Measurements from ENCODE around the gene BPIFB2. TPM values are rescaled to one million over a fixed set of nuclear protein-coding genes. Genes with fewer than 3 reads are reported as not detected.

The BPIFB2 gene
- total and polyA plus RNA-seq, 2 donors from 2014 or later = not detected

DNA sequence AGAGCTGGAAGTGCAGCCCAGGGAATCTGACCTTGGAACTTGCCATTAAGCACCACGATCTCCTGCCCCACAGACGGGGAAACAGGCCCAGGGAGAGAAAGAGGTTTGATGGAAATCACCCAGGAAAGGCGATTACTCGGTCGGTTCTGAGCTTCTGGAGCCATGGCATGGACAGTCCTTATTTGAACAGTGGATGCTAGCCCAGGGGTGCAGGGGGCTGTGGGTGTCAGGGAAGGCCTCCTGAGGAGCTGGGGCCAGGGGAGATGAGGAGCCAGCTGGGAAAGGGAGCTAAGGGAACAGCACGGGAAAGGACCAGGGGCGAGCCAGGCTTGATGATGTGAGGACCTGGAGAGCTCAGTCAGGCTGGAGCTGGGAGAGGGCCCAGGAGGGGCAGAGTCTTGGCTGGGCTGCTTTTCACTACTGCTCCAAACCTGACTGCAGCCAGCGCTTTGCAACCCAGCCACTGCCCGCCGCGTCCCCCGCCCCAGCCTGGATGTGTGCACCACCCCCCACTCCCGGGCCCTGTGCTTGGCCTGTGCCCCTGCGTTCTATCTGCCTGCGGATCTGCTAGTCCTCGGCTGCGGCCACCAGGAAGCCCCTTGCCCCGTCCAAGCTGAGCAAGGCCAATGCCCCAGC, 21.1 kb upstream of the BPIFB2 start:
- H3K27ac ChIP-seq (ENCODE audit: low read depth in 2 of 2, low read length in 2 of 2) = no peak overlapping the region
- H3K9ac ChIP-seq (ENCODE audit: low read length in 3 of 3) = no peak overlapping the region
- H3K9me3 ChIP-seq (ENCODE audit: control insufficient read depth in 2 of 3, insufficient read depth in 1 of 3, low read length in 3 of 3) = no peaks in the 10 kb centered on the region
- TF ChIP-seq, protein P1, sequence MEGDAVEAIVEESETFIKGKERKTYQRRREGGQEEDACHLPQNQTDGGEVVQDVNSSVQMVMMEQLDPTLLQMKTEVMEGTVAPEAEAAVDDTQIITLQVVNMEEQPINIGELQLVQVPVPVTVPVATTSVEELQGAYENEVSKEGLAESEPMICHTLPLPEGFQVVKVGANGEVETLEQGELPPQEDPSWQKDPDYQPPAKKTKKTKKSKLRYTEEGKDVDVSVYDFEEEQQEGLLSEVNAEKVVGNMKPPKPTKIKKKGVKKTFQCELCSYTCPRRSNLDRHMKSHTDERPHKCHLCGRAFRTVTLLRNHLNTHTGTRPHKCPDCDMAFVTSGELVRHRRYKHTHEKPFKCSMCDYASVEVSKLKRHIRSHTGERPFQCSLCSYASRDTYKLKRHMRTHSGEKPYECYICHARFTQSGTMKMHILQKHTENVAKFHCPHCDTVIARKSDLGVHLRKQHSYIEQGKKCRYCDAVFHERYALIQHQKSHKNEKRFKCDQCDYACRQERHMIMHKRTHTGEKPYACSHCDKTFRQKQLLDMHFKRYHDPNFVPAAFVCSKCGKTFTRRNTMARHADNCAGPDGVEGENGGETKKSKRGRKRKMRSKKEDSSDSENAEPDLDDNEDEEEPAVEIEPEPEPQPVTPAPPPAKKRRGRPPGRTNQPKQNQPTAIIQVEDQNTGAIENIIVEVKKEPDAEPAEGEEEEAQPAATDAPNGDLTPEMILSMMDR (IDR thresholded peaks at IDR 0.05; ENCODE audit: borderline replicate concordance, extremely low read depth, insufficient read depth) = no peak
- no peak for FAIRE-seq
- H3K4me3 ChIP-seq (ENCODE audit: low read length in 3 of 3) = no peak overlapping the region
- intact Hi-C loops (cut with DNase I) = no loop called here
- DNase-seq = no peak
- no peaks in the 10 kb centered on the region for H3K27me3 ChIP-seq (ENCODE audit: control insufficient read depth, insufficient read depth, low read length)
- no peaks in the 10 kb centered on the region for H3K4me1 ChIP-seq (ENCODE audit: control insufficient read depth in 2 of 3, insufficient read depth in 2 of 3, low read depth in 1 of 3, low read length in 3 of 3)
- no peaks in the 10 kb centered on the region for H3K36me3 ChIP-seq (ENCODE audit: control insufficient read depth in 2 of 3, insufficient read depth in 3 of 3, low read length in 3 of 3)

DNA sequence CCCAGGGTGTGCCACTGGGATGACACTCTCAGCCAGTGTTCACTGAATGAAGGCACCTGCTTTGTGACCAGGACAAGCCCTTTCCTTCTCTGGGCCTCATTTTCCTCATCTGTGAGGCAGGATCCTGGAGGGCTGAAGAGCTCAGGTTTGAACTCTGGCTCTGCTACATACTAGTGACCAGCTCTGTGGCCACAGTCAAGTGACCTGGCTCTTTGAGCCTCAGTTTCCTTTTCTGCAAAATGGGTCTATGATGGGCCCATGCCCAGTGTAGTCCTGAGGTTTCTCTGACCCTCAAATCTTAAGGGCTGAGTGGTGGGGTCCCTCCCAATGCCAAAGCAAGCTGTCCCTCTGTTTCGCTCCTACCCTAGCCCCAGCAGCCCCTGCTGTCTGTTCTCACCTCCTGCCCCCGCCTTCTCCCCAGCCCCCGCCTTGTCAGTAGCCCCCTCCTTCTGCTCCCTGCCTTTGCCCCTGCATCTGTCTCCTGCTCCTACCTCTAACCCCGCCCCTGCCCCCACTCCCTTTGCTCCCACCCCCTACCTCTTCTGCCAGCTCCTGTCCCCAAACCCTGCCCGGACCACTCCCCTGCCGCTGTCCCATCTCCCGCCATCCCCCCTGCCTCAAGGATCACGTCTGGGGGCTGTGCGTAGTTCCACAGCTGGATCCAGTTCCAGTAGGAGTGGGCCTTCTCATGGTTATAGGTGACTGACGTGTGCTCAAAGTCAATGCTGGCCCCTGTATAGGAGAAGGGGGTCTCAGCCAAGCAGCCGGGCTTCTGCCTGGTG, 20.3 kb upstream of the BPIFB2 start:
- Histone ChIP-seq H3K27ac (ENCODE audit: low read depth in 2 of 2, low read length in 2 of 2) (no peak overlapping the region), H3K9ac (ENCODE audit: low read length in 3 of 3) (no peak overlapping the region), H3K4me1 (ENCODE audit: control insufficient read depth in 2 of 3, insufficient read depth in 2 of 3, low read depth in 1 of 3, low read length in 3 of 3) (no peaks in the 10 kb centered on the region), H3K9me3 (ENCODE audit: control insufficient read depth in 2 of 3, insufficient read depth in 1 of 3, low read length in 3 of 3) (no peaks in the 10 kb centered on the region), H3K4me3 (ENCODE audit: low read length in 3 of 3) (no peak overlapping the region), H3K27me3 (ENCODE audit: control insufficient read depth, insufficient read depth, low read length) (no peaks in the 10 kb centered on the region), H3K36me3 (ENCODE audit: control insufficient read depth in 2 of 3, insufficient read depth in 3 of 3, low read length in 3 of 3) (no peaks in the 10 kb centered on the region)
- TF ChIP-seq, protein P1 (IDR thresholded peaks at IDR 0.05; ENCODE audit: borderline replicate concordance, extremely low read depth, insufficient read depth) = no peak
- DNase-seq (no peak), FAIRE-seq (no peak)
- intact Hi-C loops (cut with DNase I) = no loop called here

DNA sequence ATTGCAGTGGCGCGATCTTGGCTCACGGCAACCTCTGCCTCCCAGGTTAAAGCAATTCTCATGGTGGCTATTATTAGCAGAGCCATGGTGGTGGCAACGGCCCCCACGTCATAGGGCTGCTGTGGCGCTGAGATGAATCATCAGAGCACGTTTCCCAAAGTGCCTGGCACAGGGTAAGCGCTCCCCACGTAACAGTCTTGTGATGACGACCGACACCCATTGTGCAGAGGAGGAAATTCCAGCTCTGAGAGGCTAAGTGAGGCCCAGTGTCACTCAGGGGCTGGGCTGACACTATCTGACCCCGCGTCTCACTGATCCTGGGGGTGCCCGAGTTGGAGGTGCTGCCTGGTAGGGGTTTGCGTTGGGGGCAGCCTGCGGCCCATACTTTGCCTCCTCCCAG, 19.5 kb upstream of the BPIFB2 start:
- Histone ChIP-seq H3K4me1 (ENCODE audit: control insufficient read depth in 2 of 3, insufficient read depth in 2 of 3, low read depth in 1 of 3, low read length in 3 of 3) (no peaks in the 10 kb centered on the region), H3K9ac (ENCODE audit: low read length in 3 of 3) (no peak overlapping the region), H3K27ac (ENCODE audit: low read depth in 2 of 2, low read length in 2 of 2) (no peak overlapping the region), H3K9me3 (ENCODE audit: control insufficient read depth in 2 of 3, insufficient read depth in 1 of 3, low read length in 3 of 3) (no peaks in the 10 kb centered on the region), H3K27me3 (ENCODE audit: control insufficient read depth, insufficient read depth, low read length) (no peaks in the 10 kb centered on the region), H3K36me3 (ENCODE audit: control insufficient read depth in 2 of 3, insufficient read depth in 3 of 3, low read length in 3 of 3) (no peaks in the 10 kb centered on the region), H3K4me3 (ENCODE audit: low read length in 3 of 3) (no peak overlapping the region)
- FAIRE-seq = no peak
- no peak for DNase-seq
- TF ChIP-seq, protein P1 (IDR thresholded peaks at IDR 0.05; ENCODE audit: borderline replicate concordance, extremely low read depth, insufficient read depth) = no peak
- intact Hi-C loops (cut with DNase I) = no loop called here
